ENCODE data around the gene BMP6. TPM values are rescaled to one million over a fixed set of nuclear protein-coding genes. Genes with fewer than 3 reads are reported as not detected.

The BMP6 gene
- total and polyA plus RNA-seq, 12 donors = 0.59 to 4.1 (median 2.6) TPM

GRCh38 chr6:7784706-7785105, 58.8 kb downstream of the BMP6 start:
- Histone ChIP-seq H3K27me3 (no peaks in the 10 kb centered on the region), H3K4me1 (peaks cover 0 to 36% (median 8%) of the 10 kb centered on the region in 9 donors), H3K9me3 (no peaks in the 10 kb centered on the region), H3K4me3 (no peak overlapping the region), H3K27ac (peak overlapping the region in 1 of 10 donors; percentile 7), H3K36me3 (no peaks in the 10 kb centered on the region)
- 84 to 95% methylated on average over 2 of the region's 2 CpGs for WGBS, 2 donors
- no peak for TF ChIP-seq CTCF (IDR thresholded peaks at IDR 0.05)
- intact Hi-C loops (cut with DNase I) = no loop called here
- ATAC-seq = no peak
- no peak for DNase-seq

GRCh38 chr6:7785243-7786035, 59.5 kb downstream of the BMP6 start:
- H3K27ac ChIP-seq = peak overlapping the region in 6 of 10 donors; percentile 7 to 42 (median 24)

GRCh38 chr6:7786214-7786661, 60.3 kb downstream of the BMP6 start:
- no peak for TF ChIP-seq CTCF (IDR thresholded peaks at IDR 0.05)
- 47 to 63% methylated on average over 3 of the region's 3 CpGs for WGBS, 2 donors
- peaks cover 0 to 36% (median 8%) of the 10 kb centered on the region in 9 donors for H3K4me1 ChIP-seq
- peaks cover 0 to 2% (median 0%) of the 10 kb centered on the region in 7 donors for H3K27me3 ChIP-seq
- DNase-seq = no peak
- H3K27ac ChIP-seq = peak overlapping the region in 6 of 10 donors; percentile 7 to 42 (median 24)
- intact Hi-C loops (cut with DNase I) = no loop called here
- no peaks in the 10 kb centered on the region for H3K36me3 ChIP-seq
- no peaks in the 10 kb centered on the region for H3K9me3 ChIP-seq
- H3K4me3 ChIP-seq = no peak overlapping the region
- peak in 7 of 8 donors; percentile 20 to 75 (median 52) for ATAC-seq

More at GRCh38 chr6:7785243-7786035, 59.5 kb downstream of the BMP6 start:
- TF ChIP-seq CTCF (IDR thresholded peaks at IDR 0.05) = no peak
- Histone ChIP-seq H3K4me1 (peaks cover 0 to 36% (median 8%) of the 10 kb centered on the region in 9 donors), H3K36me3 (no peaks in the 10 kb centered on the region), H3K9me3 (no peaks in the 10 kb centered on the region), H3K4me3 (no peak overlapping the region), H3K27me3 (no peaks in the 10 kb centered on the region)
- WGBS, 2 donors = 57 to 59% methylated on average over 7 of the region's 7 CpGs
- intact Hi-C loops (cut with DNase I) = no loop called here
- peak in 6 of 8 donors; percentile 24 to 58 (median 38) for ATAC-seq
- no peak for DNase-seq

- H3K4me3 ChIP-seq = peak overlapping the region in 1 of 10 donors; percentile 0
Measured at GRCh38 chr6:7787137-7787608, 61.3 kb downstream of the BMP6 start.

More at GRCh38 chr6:7787137-7787608, 61.3 kb downstream of the BMP6 start:
- ATAC-seq (peak in 7 of 8 donors; percentile 30 to 76 (median 62)), DNase-seq (peak in 1 of 2 donors; percentile 17)
- H3K27ac ChIP-seq = peak overlapping the region in 3 of 10 donors; percentile 17 to 59 (median 42)
- H3K9me3 ChIP-seq = no peaks in the 10 kb centered on the region
- WGBS, 2 donors = 61 to 64% methylated on average over 5 of the region's 5 CpGs
- peaks cover 0 to 36% (median 8%) of the 10 kb centered on the region in 9 donors for H3K4me1 ChIP-seq
- no peak for TF ChIP-seq CTCF (IDR thresholded peaks at IDR 0.05)
- intact Hi-C loops (cut with DNase I) = no loop called here
- peaks cover 0 to 5% (median 0%) of the 10 kb centered on the region in 7 donors for H3K27me3 ChIP-seq
- no peaks in the 10 kb centered on the region for H3K36me3 ChIP-seq

Data from heart right ventricle (tissue), 16 donors.